Hepatic stellate cell (primary cell): ENCODE results near the gene CTSA.
A peak's percentile ranks its signal among the peaks of the same experiment; 100 is the strongest.
"Not testable (repeated sequence)": the region's sequence is repeated elsewhere in the genome, so short reads cannot be mapped to it uniquely, and the experiment has no call there.

ENCODE experiments used
- DNase-seq: peaks from one replicate; pipeline ENCODE4 v3.0.0; 2011; ENCODE audit warnings: low spot score

The CTSA gene

GRCh38 chr20:45896641-45897161, 5.6 kb downstream of the CTSA start:
- no peak for DNase-seq

GRCh38 chr20:45897289-45897688, 6.2 kb downstream of the CTSA start:
- no peak for DNase-seq

- DNase-seq, result no peak
Observed at GRCh38 chr20:45897692-45898091, 6.6 kb downstream of the CTSA start.

- DNase-seq, result no peak
Observed at GRCh38 chr20:45898285-45898684, 7.2 kb downstream of the CTSA start.

GRCh38 chr20:45899046-45899835, 8.1 kb downstream of the CTSA start:
- no peak for DNase-seq

- DNase-seq, result not testable (repeated sequence)
Observed at GRCh38 chr20:45901332-45901731, 10.2 kb downstream of the CTSA start.

- no peak for DNase-seq
Observed at GRCh38 chr20:45902199-45902701, 11.1 kb downstream of the CTSA start.

- no peak for DNase-seq
Observed at GRCh38 chr20:45904583-45905504, 13.7 kb downstream of the CTSA start.

- DNase-seq, result peak; percentile 81
Observed at GRCh38 chr20:45905505-45906079, 14.5 kb downstream of the CTSA start.

- no peak for DNase-seq
Observed at GRCh38 chr20:45907219-45907948, 16.2 kb downstream of the CTSA start.

GRCh38 chr20:45908084-45908483, 16.9 kb downstream of the CTSA start:
- DNase-seq, result no peak

GRCh38 chr20:45909336-45909808, 18.2 kb downstream of the CTSA start:
- no peak for DNase-seq

- no peak for DNase-seq
Observed at GRCh38 chr20:45909817-45910669, 18.9 kb downstream of the CTSA start.

GRCh38 chr20:45910670-45911485, 19.7 kb downstream of the CTSA start:
- DNase-seq, result peak; percentile 95

GRCh38 chr20:45911486-45912343, 20.6 kb downstream of the CTSA start, which contains the start of gene PLTP:
PLTP (minus strand) TSS chr20:45912155; CDS start chr20:45911452, 703 bp downstream.
- peak; percentile 66 for DNase-seq

- no peak for DNase-seq
Observed at GRCh38 chr20:45912344-45912682, 21.2 kb downstream of the CTSA start.

- DNase-seq, result no peak
Observed at GRCh38 chr20:45913116-45913515, 22.0 kb downstream of the CTSA start.

GRCh38 chr20:45917790-45918141, 26.6 kb downstream of the CTSA start:
- no peak for DNase-seq
